Right atrium auricular region (tissue), 2 donors: ENCODE data around the gene ULK4. TPM values are rescaled to one million over a fixed set of nuclear protein-coding genes. Genes with fewer than 3 reads are reported as not detected.

Experiments
- DNase-seq: peaks from one replicate; pipeline ENCODE4 v3.0.0-alpha.2; 2019; ENCODE audit warnings: low spot score
- H3K27ac ChIP-seq, 2 donors: fragments of 200-600 bp; sonication (generic); 1 replicate in 1 of 2; 2 replicates in 1 of 2; pipeline ENCODE4 v1.5.1; 2016 to 2019
- H3K27me3 ChIP-seq, 2 donors: fragments of 200-600 bp; sonication (generic); one replicate each; pipeline versions ENCODE4 v1.5.1 to v1.6.0; 2017 to 2019
- H3K36me3 ChIP-seq: fragments of 200-600 bp; sonication (generic); one replicate; pipeline ENCODE4 v1.5.1; 2016
- H3K4me1 ChIP-seq, 2 donors: fragments of 200-600 bp; sonication (generic); one replicate each; pipeline versions ENCODE4 v1.5.1 to v1.6.0; 2017 to 2019
- H3K4me3 ChIP-seq, 2 donors: fragments of 200-600 bp; sonication (generic); 1 replicate in 1 of 2; 2 replicates in 1 of 2; pipeline ENCODE4 v1.5.1; 2017 to 2019; ENCODE audit warnings: mild to moderate bottlenecking in 1 of 2, moderate library complexity in 1 of 2
- H3K9me3 ChIP-seq, 2 donors: fragments of 200-600 bp; sonication (generic); one replicate each; pipeline ENCODE4 v1.5.1; 2019
- CTCF ChIP-seq, 2 donors: fragments of 200-600 bp; sonication (generic); IDR thresholded peaks; one replicate each; pipeline ENCODE4 v1.5.1; 2019; ENCODE audit warnings: antibody characterized with exemption in 2 of 2
- total RNA-seq, 2 donors: library from RNA; depleted of rRNA; stranded (reverse); fragments of >200 nt; gene quantifications; one replicate each; pipeline ENCODE4 v1.1.0, GENCODE V29; 2016

Gene ULK4
- total RNA-seq, 2 donors from 2014 or later: 7.1 to 10.1 TPM

GRCh38 chr3:41324156-41324475, 637.8 kb downstream of the ULK4 start:
- no peak for DNase-seq

GRCh38 chr3:41323467-41324155, 638.3 kb downstream of the ULK4 start:
- Histone ChIP-seq H3K4me3 (no peak overlapping the region), H3K4me1 (no peaks in the 10 kb centered on the region), H3K36me3 (no peaks in the 10 kb centered on the region), H3K27me3 (no peaks in the 10 kb centered on the region), H3K27ac (no peak overlapping the region), H3K9me3 (no peaks in the 10 kb centered on the region)
- no peak for DNase-seq
- TF ChIP-seq CTCF (IDR thresholded peaks at IDR 0.05): no peak

More at GRCh38 chr3:41324156-41324475, 637.8 kb downstream of the ULK4 start:
- H3K36me3 ChIP-seq: no peaks in the 10 kb centered on the region
- TF ChIP-seq CTCF (IDR thresholded peaks at IDR 0.05): no peak
- no peak overlapping the region for H3K4me3 ChIP-seq
- no peaks in the 10 kb centered on the region for H3K4me1 ChIP-seq
- no peaks in the 10 kb centered on the region for H3K27me3 ChIP-seq
- H3K9me3 ChIP-seq: no peaks in the 10 kb centered on the region
- H3K27ac ChIP-seq: no peak overlapping the region

GRCh38 chr3:41321642-41321980, 640.3 kb downstream of the ULK4 start:
- Histone ChIP-seq H3K4me1 (no peaks in the 10 kb centered on the region), H3K27me3 (no peaks in the 10 kb centered on the region), H3K4me3 (no peak overlapping the region), H3K27ac (no peak overlapping the region), H3K36me3 (no peaks in the 10 kb centered on the region), H3K9me3 (no peaks in the 10 kb centered on the region)
- no peak for DNase-seq
- TF ChIP-seq CTCF (IDR thresholded peaks at IDR 0.05): no peak

- Histone ChIP-seq H3K27me3 (no peaks in the 10 kb centered on the region), H3K4me1 (no peaks in the 10 kb centered on the region), H3K27ac (no peak overlapping the region), H3K4me3 (no peak overlapping the region), H3K9me3 (no peaks in the 10 kb centered on the region), H3K36me3 (no peaks in the 10 kb centered on the region)
- no peak for TF ChIP-seq CTCF (IDR thresholded peaks at IDR 0.05)
- DNase-seq: no peak
These were observed 640.8 kb downstream of the ULK4 start for GRCh38 chr3:41320953-41321641.

GRCh38 chr3:41318520-41318919, 643.4 kb downstream of the ULK4 start:
- H3K4me1 ChIP-seq: no peaks in the 10 kb centered on the region
- no peak for DNase-seq
- H3K27me3 ChIP-seq: no peaks in the 10 kb centered on the region
- H3K36me3 ChIP-seq: no peaks in the 10 kb centered on the region
- no peak for TF ChIP-seq CTCF (IDR thresholded peaks at IDR 0.05)
- H3K9me3 ChIP-seq: no peaks in the 10 kb centered on the region
- H3K4me3 ChIP-seq: no peak overlapping the region
- H3K27ac ChIP-seq: no peak overlapping the region

- no peaks in the 10 kb centered on the region for H3K36me3 ChIP-seq
- H3K4me3 ChIP-seq: no peak overlapping the region
- TF ChIP-seq CTCF (IDR thresholded peaks at IDR 0.05): no peak
- no peak overlapping the region for H3K27ac ChIP-seq
- H3K4me1 ChIP-seq: no peaks in the 10 kb centered on the region
- no peaks in the 10 kb centered on the region for H3K9me3 ChIP-seq
- no peaks in the 10 kb centered on the region for H3K27me3 ChIP-seq
- no peak for DNase-seq
These were observed 644.2 kb downstream of the ULK4 start for GRCh38 chr3:41317718-41318117.
